GM12878 (cell line): Measurements from ENCODE around the gene TGDS. TPM values are rescaled to one million over a fixed set of nuclear protein-coding genes. Genes with fewer than 3 reads are reported as not detected.

Experiments used
- BCL11A ChIP-seq: IDR thresholded peaks from 2 replicates; pipeline ENCODE4 v1.6.1; 2011; ENCODE audit warnings: low read depth, low read length
- BHLHE40 ChIP-seq, 2 experiments: fragments of 450-650 bp in 1 of 2; IDR thresholded peaks; 2 replicates each; pipeline ENCODE4 v1.6.1; 2011 to 2017; ENCODE audit warnings: low read depth in 2 of 2, borderline replicate concordance in 1 of 2, improper control_type of control experiment in 1 of 2, low read length in 1 of 2, mild to moderate bottlenecking in 1 of 2
- BRCA1 ChIP-seq: IDR thresholded peaks from 2 replicates; pipeline ENCODE4 v1.6.1; 2011; ENCODE audit warnings: low read depth, low read length, improper control_type of control experiment
- CREB1 ChIP-seq: IDR thresholded peaks from 2 replicates; pipeline ENCODE4 v1.6.1; 2012; ENCODE audit warnings: low read depth, mild to moderate bottlenecking, inconsistent platforms
- EED ChIP-seq: sonication (generic); IDR thresholded peaks from 2 replicates; pipeline ENCODE4 v1.6.1; 2016; ENCODE audit warnings: antibody characterized with exemption, low read depth
- ETV6 ChIP-seq, 2 experiments: fragments of 450-650 bp in 1 of 2; IDR thresholded peaks in 1 of 2; conservative IDR thresholded peaks in 1 of 2; 2 replicates each; pipeline ENCODE4 v1.6.1; 2014; ENCODE audit warnings: antibody characterized with exemption in 1 of 2, borderline replicate concordance in 1 of 2, low read depth in 1 of 2, mild to moderate bottlenecking in 1 of 2, moderate library complexity in 1 of 2
- FOS ChIP-seq: IDR thresholded peaks from 3 replicates; pipeline ENCODE4 v1.6.1; 2011; ENCODE audit warnings: borderline replicate concordance; ENCODE audit not compliant: insufficient read length; ENCODE audit errors: extremely low read depth
- GATAD2B ChIP-seq: fragments of 450-650 bp; conservative IDR thresholded peaks from 2 replicates; pipeline ENCODE4 v1.6.1; 2017; ENCODE audit warnings: low read depth, mild to moderate bottlenecking, moderate library complexity
- IKZF1 ChIP-seq: fragments of 450-650 bp; conservative IDR thresholded peaks from 2 replicates; pipeline ENCODE4 v1.6.1; 2017; ENCODE audit warnings: antibody characterized with exemption, mild to moderate bottlenecking
- IKZF2 ChIP-seq, 2 experiments: fragments of 450-650 bp; IDR thresholded peaks; 2 replicates each; pipeline ENCODE4 v1.6.1; 2017; ENCODE audit warnings: mild to moderate bottlenecking in 2 of 2, moderate library complexity in 2 of 2
- MEF2B ChIP-seq: fragments of 450-650 bp; IDR thresholded peaks from 2 replicates; pipeline ENCODE4 v1.6.1; 2018; ENCODE audit warnings: mild to moderate bottlenecking, moderate library complexity; ENCODE audit not compliant: partially characterized antibody, poor library complexity, severe bottlenecking
- MTA2 ChIP-seq: fragments of 450-650 bp; IDR thresholded peaks from 2 replicates; pipeline ENCODE4 v1.6.1; 2016; ENCODE audit warnings: low read depth, mild to moderate bottlenecking, moderate library complexity
- NR2F1 ChIP-seq: fragments of 450-650 bp; conservative IDR thresholded peaks from 2 replicates; pipeline ENCODE4 v1.6.1; 2017; ENCODE audit warnings: mild to moderate bottlenecking
- NRF1 ChIP-seq: conservative IDR thresholded peaks from 2 replicates; pipeline ENCODE4 v1.6.1; 2011; ENCODE audit warnings: mild to moderate bottlenecking, low read depth, low read length, improper control_type of control experiment
- PAX5 ChIP-seq: IDR thresholded peaks from 2 replicates; pipeline ENCODE4 v1.6.1; 2011; ENCODE audit warnings: low read depth, low read length, borderline replicate concordance
- RELA ChIP-seq: fragments of 450-650 bp; IDR thresholded peaks from 2 replicates; pipeline ENCODE4 v1.8.0; 2014; ENCODE audit warnings: borderline replicate concordance; ENCODE audit not compliant: partially characterized antibody
- RUNX3 ChIP-seq: IDR thresholded peaks from 2 replicates; pipeline ENCODE4 v1.6.1; 2012; ENCODE audit warnings: low read length, inconsistent platforms
- SPI1 ChIP-seq: IDR thresholded peaks from 2 replicates; pipeline ENCODE4 v1.6.1; 2011; ENCODE audit warnings: low read depth, mild to moderate bottlenecking, low read length, moderate library complexity, borderline replicate concordance; ENCODE audit not compliant: insufficient read depth
- STAT1 ChIP-seq: fragments of 450-650 bp; conservative IDR thresholded peaks from 2 replicates; pipeline ENCODE4 v1.6.1; 2014; ENCODE audit warnings: antibody characterized with exemption, mild to moderate bottlenecking
- YBX1 ChIP-seq: fragments of 450-650 bp; IDR thresholded peaks from 2 replicates; pipeline ENCODE4 v1.6.1; 2016; ENCODE audit warnings: antibody characterized with exemption
- polyA plus RNA-seq, 11 experiments: library from polyadenylated mRNA; depleted of rRNA in 4 of 11; unstranded in 6 of 11; stranded (reverse) in 5 of 11; fragments of >200 nt; fragmentation: Nextera tagmentation in 4 of 11; fragmentation: Illumina TruSeq in 1 of 11; extraction: Ambion mirVana in 4 of 11; extraction: Trizol in 1 of 11; gene quantifications; 1 replicate in 1 of 11; 2 replicates in 10 of 11; pipeline versions ENCODE4 v1.2.1 to v1.2.3, GENCODE V29; 2011 to 2016; ENCODE audit warnings: inconsistent platforms in 2 of 11, missing spikeins in 2 of 11, low read depth in 1 of 11
- total RNA-seq, 4 experiments: library from RNA; depleted of rRNA in 3 of 4; stranded (reverse); fragments of >200 nt in 3 of 4; fragmentation: Illumina TruSeq in 1 of 4; extraction: Trizol in 1 of 4; gene quantifications; 2 replicates each; pipeline versions ENCODE4 v1.2.1 to v1.2.3, GENCODE V29; 2013 to 2021
- TF ChIP-seq, protein P1 (sequence below): fragments of 150-350 bp; IDR thresholded peaks from 2 replicates; pipeline ENCODE4 v1.6.1; 2016; ENCODE audit warnings: low read depth, low read length
- TF ChIP-seq, protein P2 (sequence below): fragments of 450-650 bp; IDR thresholded peaks from 2 replicates; pipeline ENCODE4 v1.6.1; 2016; ENCODE audit warnings: mild to moderate bottlenecking
- TF ChIP-seq, protein P3 (sequence below): fragments of 450-650 bp; IDR thresholded peaks from 2 replicates; pipeline ENCODE4 v1.6.1; 2017; ENCODE audit warnings: mild to moderate bottlenecking

TGDS gene
- total and polyA plus RNA-seq, 10 of the 15 experiments (the other 5 are each of a cell fraction or from before 2014, with no cell fraction given) = 13.1 to 44.3 (median 23.8) TPM

DNA sequence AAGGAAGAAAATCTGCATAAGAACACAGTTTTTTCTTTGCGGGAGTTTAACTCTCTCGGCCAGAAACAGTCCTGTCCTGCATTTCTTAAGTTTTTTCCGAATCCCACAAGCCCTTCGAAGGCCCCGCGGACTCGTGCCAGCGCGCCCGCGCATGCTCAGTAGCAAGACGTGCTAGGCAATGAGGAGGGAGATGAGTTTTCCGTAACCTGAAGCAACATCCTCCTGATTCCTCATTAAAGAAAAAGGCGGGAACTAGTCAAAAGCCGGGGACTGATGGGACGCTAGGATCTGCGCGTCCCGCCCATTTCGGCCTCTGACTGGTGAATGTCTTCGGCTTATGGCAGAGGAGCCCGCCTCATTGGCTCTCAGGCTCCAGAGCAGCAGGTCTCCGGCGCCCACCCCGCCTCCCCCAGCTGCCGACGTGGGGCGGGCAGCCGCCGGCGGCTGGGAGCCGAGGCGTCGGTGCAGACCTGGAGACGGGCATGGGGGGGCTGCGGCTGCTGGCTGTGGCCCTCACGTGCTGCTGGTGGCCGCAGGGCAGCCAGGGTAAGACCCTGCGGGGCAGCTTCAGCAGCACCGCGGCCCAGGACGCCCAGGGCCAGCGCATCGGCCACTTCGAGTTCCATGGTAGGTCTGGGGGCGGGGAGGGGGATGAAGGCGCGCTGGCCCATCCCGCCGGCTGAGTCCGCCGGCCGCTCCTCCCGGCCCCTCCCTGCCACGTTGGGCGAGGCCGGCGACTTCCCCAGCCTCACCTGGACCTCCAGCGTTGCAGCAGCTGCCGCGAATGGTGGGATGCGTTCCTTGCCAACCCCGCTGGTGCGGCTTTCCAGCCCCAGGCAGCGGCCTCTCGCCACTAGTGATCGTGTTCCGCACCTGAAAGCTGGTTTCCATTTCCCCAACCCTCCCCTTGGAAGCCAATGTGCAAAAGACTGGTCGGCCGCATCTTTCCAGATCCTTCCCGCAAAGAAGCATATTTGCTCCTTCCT lies 5.8 kb upstream of the TGDS start, which contains the start of gene GPR180 (continued):
- TF ChIP-seq BHLHE40 (IDR thresholded peaks at IDR 0.05; ENCODE audit: borderline replicate concordance in 1 of 2, low read depth in 2 of 2, low read length in 1 of 2) (peak; percentile 80 to 96), IKZF2 (IDR thresholded peaks at IDR 0.05) (peak in 1 of 2 experiments; percentile 20; a peak in 2 of 4 replicates), PAX5 (0 out of 2 replicates have a peak, but pooled peaks have one; percentile 14), SPI1 (no peak), BCL11A (no peak), YBX1 (no peak), RUNX3 (peak; percentile 42), NR2F1 (0 out of 2 replicates have a peak, but pooled peaks have one; percentile 30), RELA (peak; percentile 38), STAT1 (no peak), MTA2 (no peak), GATAD2B (peak; percentile 91), FOS (peak; percentile 49), ETV6 (conservative IDR thresholded peaks at IDR 0.05 in 1 of 2, IDR thresholded peaks at IDR 0.05 in 1 of 2; ENCODE audit: borderline replicate concordance in 1 of 2, low read depth in 1 of 2) (no peak), BRCA1 (no peak), CREB1 (no peak), NRF1 (peak; percentile 54), IKZF1 (peak; percentile 92), MEF2B (no peak), EED (no peak)
- TF ChIP-seq, protein P1, sequence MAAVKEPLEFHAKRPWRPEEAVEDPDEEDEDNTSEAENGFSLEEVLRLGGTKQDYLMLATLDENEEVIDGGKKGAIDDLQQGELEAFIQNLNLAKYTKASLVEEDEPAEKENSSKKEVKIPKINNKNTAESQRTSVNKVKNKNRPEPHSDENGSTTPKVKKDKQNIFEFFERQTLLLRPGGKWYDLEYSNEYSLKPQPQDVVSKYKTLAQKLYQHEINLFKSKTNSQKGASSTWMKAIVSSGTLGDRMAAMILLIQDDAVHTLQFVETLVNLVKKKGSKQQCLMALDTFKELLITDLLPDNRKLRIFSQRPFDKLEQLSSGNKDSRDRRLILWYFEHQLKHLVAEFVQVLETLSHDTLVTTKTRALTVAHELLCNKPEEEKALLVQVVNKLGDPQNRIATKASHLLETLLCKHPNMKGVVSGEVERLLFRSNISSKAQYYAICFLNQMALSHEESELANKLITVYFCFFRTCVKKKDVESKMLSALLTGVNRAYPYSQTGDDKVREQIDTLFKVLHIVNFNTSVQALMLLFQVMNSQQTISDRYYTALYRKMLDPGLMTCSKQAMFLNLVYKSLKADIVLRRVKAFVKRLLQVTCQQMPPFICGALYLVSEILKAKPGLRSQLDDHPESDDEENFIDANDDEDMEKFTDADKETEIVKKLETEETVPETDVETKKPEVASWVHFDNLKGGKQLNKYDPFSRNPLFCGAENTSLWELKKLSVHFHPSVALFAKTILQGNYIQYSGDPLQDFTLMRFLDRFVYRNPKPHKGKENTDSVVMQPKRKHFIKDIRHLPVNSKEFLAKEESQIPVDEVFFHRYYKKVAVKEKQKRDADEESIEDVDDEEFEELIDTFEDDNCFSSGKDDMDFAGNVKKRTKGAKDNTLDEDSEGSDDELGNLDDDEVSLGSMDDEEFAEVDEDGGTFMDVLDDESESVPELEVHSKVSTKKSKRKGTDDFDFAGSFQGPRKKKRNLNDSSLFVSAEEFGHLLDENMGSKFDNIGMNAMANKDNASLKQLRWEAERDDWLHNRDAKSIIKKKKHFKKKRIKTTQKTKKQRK = peak; percentile 83
- TF ChIP-seq, protein P2, sequence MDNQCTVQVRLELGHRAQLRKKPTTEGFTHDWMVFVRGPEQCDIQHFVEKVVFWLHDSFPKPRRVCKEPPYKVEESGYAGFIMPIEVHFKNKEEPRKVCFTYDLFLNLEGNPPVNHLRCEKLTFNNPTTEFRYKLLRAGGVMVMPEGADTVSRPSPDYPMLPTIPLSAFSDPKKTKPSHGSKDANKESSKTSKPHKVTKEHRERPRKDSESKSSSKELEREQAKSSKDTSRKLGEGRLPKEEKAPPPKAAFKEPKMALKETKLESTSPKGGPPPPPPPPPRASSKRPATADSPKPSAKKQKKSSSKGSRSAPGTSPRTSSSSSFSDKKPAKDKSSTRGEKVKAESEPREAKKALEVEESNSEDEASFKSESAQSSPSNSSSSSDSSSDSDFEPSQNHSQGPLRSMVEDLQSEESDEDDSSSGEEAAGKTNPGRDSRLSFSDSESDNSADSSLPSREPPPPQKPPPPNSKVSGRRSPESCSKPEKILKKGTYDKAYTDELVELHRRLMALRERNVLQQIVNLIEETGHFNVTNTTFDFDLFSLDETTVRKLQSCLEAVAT = peak; percentile 41; the same call in 1 of the 2 replicates
- TF ChIP-seq, protein P3, sequence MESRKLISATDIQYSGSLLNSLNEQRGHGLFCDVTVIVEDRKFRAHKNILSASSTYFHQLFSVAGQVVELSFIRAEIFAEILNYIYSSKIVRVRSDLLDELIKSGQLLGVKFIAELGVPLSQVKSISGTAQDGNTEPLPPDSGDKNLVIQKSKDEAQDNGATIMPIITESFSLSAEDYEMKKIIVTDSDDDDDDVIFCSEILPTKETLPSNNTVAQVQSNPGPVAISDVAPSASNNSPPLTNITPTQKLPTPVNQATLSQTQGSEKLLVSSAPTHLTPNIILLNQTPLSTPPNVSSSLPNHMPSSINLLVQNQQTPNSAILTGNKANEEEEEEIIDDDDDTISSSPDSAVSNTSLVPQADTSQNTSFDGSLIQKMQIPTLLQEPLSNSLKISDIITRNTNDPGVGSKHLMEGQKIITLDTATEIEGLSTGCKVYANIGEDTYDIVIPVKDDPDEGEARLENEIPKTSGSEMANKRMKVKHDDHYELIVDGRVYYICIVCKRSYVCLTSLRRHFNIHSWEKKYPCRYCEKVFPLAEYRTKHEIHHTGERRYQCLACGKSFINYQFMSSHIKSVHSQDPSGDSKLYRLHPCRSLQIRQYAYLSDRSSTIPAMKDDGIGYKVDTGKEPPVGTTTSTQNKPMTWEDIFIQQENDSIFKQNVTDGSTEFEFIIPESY = no peak
